SK-N-MC (cell line): ENCODE data around the gene VSTM2B.
"Not testable (repeated sequence)": the region's sequence is repeated elsewhere in the genome, so short reads cannot be mapped to it uniquely, and the experiment has no call there.

Source experiments
- DNase-seq: peaks from one replicate; pipeline ENCODE4 v3.0.0-alpha.2; 2011; ENCODE audit warnings: low read depth, low spot score
- H3K27ac ChIP-seq: fragments of 200-600 bp; sonication (generic); 2 replicates; pipeline ENCODE4 v1.5.1; 2016; ENCODE audit warnings: mixed run types
- H3K36me3 ChIP-seq: fragments of 200-600 bp; sonication (generic); 2 replicates; pipeline ENCODE4 v1.6.1; 2017; ENCODE audit warnings: antibody characterized with exemption, low read length, mixed read lengths; ENCODE audit not compliant: insufficient read depth
- H3K4me3 ChIP-seq: fragments of 200-600 bp; sonication (generic); 2 replicates; pipeline ENCODE4 v1.5.1; 2016
- H3K9ac ChIP-seq: fragments of 200-600 bp; sonication (generic); 2 replicates; pipeline ENCODE4 v1.8.0; 2017; ENCODE audit warnings: mixed run types, mixed read lengths; ENCODE audit not compliant: insufficient read length
- H3K9me3 ChIP-seq: fragments of 200-600 bp; sonication (generic); 2 replicates; pipeline ENCODE4 v1.6.1; 2017; ENCODE audit warnings: low read depth, mild to moderate bottlenecking, antibody characterized with exemption, low read length, moderate library complexity, mixed read lengths
- EZH2 ChIP-seq: fragments of 200-600 bp; sonication (generic); IDR thresholded peaks from one replicate; pipeline ENCODE4 v1.6.1; 2017; ENCODE audit warnings: antibody characterized with exemption
- FOXP2 ChIP-seq: optimal IDR thresholded peaks from 2 replicates; pipeline ENCODE3; 2011; ENCODE audit warnings: mild to moderate bottlenecking, moderate library complexity; ENCODE audit not compliant: insufficient read depth; ENCODE audit errors: extremely low read length, control extremely low read depth
- POLR2AphosphoS5 ChIP-seq: IDR thresholded peaks from 2 replicates; pipeline ENCODE4 v1.6.1; 2012; ENCODE audit warnings: mild to moderate bottlenecking, low read depth, low read length, borderline replicate concordance

Gene VSTM2B

GRCh38 chr19:29542327-29542726 is 16.5 kb downstream of the VSTM2B start:
- Histone ChIP-seq H3K36me3 (no peaks in the 10 kb centered on the region), H3K27ac (no peak overlapping the region), H3K4me3 (no peak overlapping the region), H3K9ac (no peak overlapping the region), H3K9me3 (no peaks in the 10 kb centered on the region)
- DNase-seq: no peak
- TF ChIP-seq EZH2 (no peak), POLR2AphosphoS5 (no peak), FOXP2 (no peak)

- no peak overlapping the region for H3K27ac ChIP-seq
- no peaks in the 10 kb centered on the region for H3K36me3 ChIP-seq
- no peaks in the 10 kb centered on the region for H3K9me3 ChIP-seq
- no peak for DNase-seq
- H3K9ac ChIP-seq: no peak overlapping the region
- no peak overlapping the region for H3K4me3 ChIP-seq
- no peak for TF ChIP-seq POLR2AphosphoS5
- no peak for TF ChIP-seq FOXP2
- TF ChIP-seq EZH2: no peak
These were observed 17.0 kb downstream of the VSTM2B start for GRCh38 chr19:29542776-29543175.

GRCh38 chr19:29543381-29543780 is 17.6 kb downstream of the VSTM2B start:
- TF ChIP-seq POLR2AphosphoS5: no peak
- TF ChIP-seq EZH2: no peak
- TF ChIP-seq FOXP2: no peak
- Histone ChIP-seq H3K9me3 (no peaks in the 10 kb centered on the region), H3K4me3 (no peak overlapping the region), H3K36me3 (no peaks in the 10 kb centered on the region), H3K27ac (no peak overlapping the region), H3K9ac (no peak overlapping the region)
- DNase-seq: no peak

GRCh38 chr19:29544656-29545360 is 19.0 kb downstream of the VSTM2B start:
- TF ChIP-seq EZH2: no peak
- TF ChIP-seq FOXP2: no peak
- no peak for TF ChIP-seq POLR2AphosphoS5
- DNase-seq: no peak
- no peak overlapping the region for H3K4me3 ChIP-seq

GRCh38 chr19:29545447-29545846 is 19.7 kb downstream of the VSTM2B start:
- H3K4me3 ChIP-seq, H3K9ac ChIP-seq, H3K27ac ChIP-seq, H3K9me3 ChIP-seq, H3K36me3 ChIP-seq, DNase-seq: not testable (repeated sequence)

More at GRCh38 chr19:29544656-29545360, 19.0 kb downstream of the VSTM2B start:
- Histone ChIP-seq H3K36me3 (no peaks in the 10 kb centered on the region), H3K27ac (no peak overlapping the region), H3K9me3 (no peaks in the 10 kb centered on the region), H3K9ac (no peak overlapping the region)

GRCh38 chr19:29545866-29546582 is 20.2 kb downstream of the VSTM2B start:
- no peak overlapping the region for H3K4me3 ChIP-seq
- H3K36me3 ChIP-seq: no peaks in the 10 kb centered on the region
- TF ChIP-seq FOXP2 (no peak), EZH2 (no peak), POLR2AphosphoS5 (no peak)
- DNase-seq: no peak
- H3K9me3 ChIP-seq: no peaks in the 10 kb centered on the region
- no peak overlapping the region for H3K27ac ChIP-seq
- H3K9ac ChIP-seq: no peak overlapping the region

GRCh38 chr19:29546583-29547190 is 20.9 kb downstream of the VSTM2B start:
- H3K36me3 ChIP-seq: no peaks in the 10 kb centered on the region
- no peaks in the 10 kb centered on the region for H3K9me3 ChIP-seq
- no peak overlapping the region for H3K9ac ChIP-seq
- no peak overlapping the region for H3K4me3 ChIP-seq
- TF ChIP-seq FOXP2: no peak
- TF ChIP-seq EZH2: no peak
- TF ChIP-seq POLR2AphosphoS5: no peak
- DNase-seq: no peak
- H3K27ac ChIP-seq: no peak overlapping the region

GRCh38 chr19:29547361-29547960 is 21.7 kb downstream of the VSTM2B start:
- Histone ChIP-seq H3K4me3 (no peak overlapping the region), H3K36me3 (no peaks in the 10 kb centered on the region), H3K27ac (no peak overlapping the region), H3K9ac (no peak overlapping the region), H3K9me3 (no peaks in the 10 kb centered on the region)
- no peak for TF ChIP-seq FOXP2
- TF ChIP-seq EZH2: no peak
- TF ChIP-seq POLR2AphosphoS5: no peak
- DNase-seq: no peak
